Astrocyte of the spinal cord (primary cell): ENCODE results near the gene HTR5A.

Experiments
- DNase-seq: peaks from one replicate; pipeline ENCODE4 v3.0.0; 2011; ENCODE audit warnings: low read depth, low spot score
- H3K4me3 ChIP-seq: 2 replicates; pipeline ENCODE4 v1.5.1; 2011; ENCODE audit warnings: low read depth, mild to moderate bottlenecking, low read length, moderate library complexity
- CTCF ChIP-seq: IDR thresholded peaks from 2 replicates; pipeline ENCODE4 v1.5.1; 2012; ENCODE audit warnings: low read depth, mild to moderate bottlenecking, low read length, inconsistent platforms
- in situ Hi-C: cut with HindIII; loops from 2 replicates; pipeline ENCODE4 v1.10.0; 2017; ENCODE audit warnings: low sequenced_read_pairs

The HTR5A gene

GRCh38 chr7:155103839-155104238 is 33.7 kb downstream of the HTR5A start:
- DNase-seq = no peak
- no peak for TF ChIP-seq CTCF
- in situ Hi-C loops = no loop called here
- no peak overlapping the region for H3K4me3 ChIP-seq

- no peak for DNase-seq
- no peak overlapping the region for H3K4me3 ChIP-seq
- no peak for TF ChIP-seq CTCF
- in situ Hi-C loops = no loop called here
Measured at GRCh38 chr7:155104913-155105312, 34.8 kb downstream of the HTR5A start.

GRCh38 chr7:155106356-155106755 is 36.2 kb downstream of the HTR5A start:
- in situ Hi-C loops = no loop called here
- no peak overlapping the region for H3K4me3 ChIP-seq
- no peak for TF ChIP-seq CTCF
- DNase-seq = no peak

- DNase-seq = no peak
- no peak for TF ChIP-seq CTCF
- no peak overlapping the region for H3K4me3 ChIP-seq
- in situ Hi-C loops = no loop called here
Measured at GRCh38 chr7:155107126-155107525, 37.0 kb downstream of the HTR5A start.

GRCh38 chr7:155108144-155108901 is 38.2 kb downstream of the HTR5A start:
- DNase-seq = no peak
- no peak overlapping the region for H3K4me3 ChIP-seq
- no peak for TF ChIP-seq CTCF
- in situ Hi-C loops = no loop called here

GRCh38 chr7:155109121-155109520 is 39.0 kb downstream of the HTR5A start:
- in situ Hi-C loops = no loop called here
- DNase-seq = no peak
- no peak overlapping the region for H3K4me3 ChIP-seq
- no peak for TF ChIP-seq CTCF
